Activated T-cell treated with anti-CD3 and anti-CD28 coated beads, Interleukin-2, amount 50 U/mL, for 72 hours (primary cell): Measurements from ENCODE around the gene CTF1. TPM values are rescaled to one million over a fixed set of nuclear protein-coding genes. Genes with fewer than 3 reads are reported as not detected.

ENCODE experiments used
- ATAC-seq, 2 donors: fragments of 150-1000 bp; cut with Tn5 transposase; replicated peaks in 1 of 2; 2 replicates each; pipeline ENCODE4 v1.10.0; 2021; ENCODE audit warnings: moderate library complexity in 2 of 2, mild to moderate bottlenecking in 1 of 2
- DNase-seq, 2 donors: peaks; one replicate each; pipeline ENCODE4 v3.0.0; 2021 to 2022; ENCODE audit warnings: mixed read lengths in 1 of 2
- H3K27ac Mint-ChIP-seq: one replicate; pipeline ENCODE4 v1.8.0; 2022; ENCODE audit warnings: mild to moderate bottlenecking, moderate library complexity, mixed read lengths
- H3K27me3 Mint-ChIP-seq: one replicate; pipeline ENCODE4 v1.8.0; 2022; ENCODE audit warnings: low read depth, mixed read lengths
- H3K36me3 Mint-ChIP-seq, 2 donors: one replicate each; pipeline ENCODE4 v1.8.0; 2022; ENCODE audit warnings: mixed read lengths in 2 of 2, mild to moderate bottlenecking in 1 of 2; ENCODE audit not compliant: insufficient read depth in 2 of 2
- H3K4me1 Mint-ChIP-seq: one replicate; pipeline ENCODE4 v1.8.0; 2022; ENCODE audit warnings: low read depth, mixed read lengths
- H3K4me3 Mint-ChIP-seq, 2 donors: one replicate each; pipeline ENCODE4 v1.8.0; 2022; ENCODE audit warnings: mild to moderate bottlenecking in 2 of 2, mixed read lengths in 2 of 2, moderate library complexity in 2 of 2
- H3K9me3 Mint-ChIP-seq, 2 donors: one replicate each; pipeline ENCODE4 v1.8.0; 2022; ENCODE audit warnings: mixed read lengths in 2 of 2
- total RNA-seq, 2 donors: library from RNA; stranded (reverse); gene quantifications; one replicate each; pipeline ENCODE4 v1.2.3, GENCODE V29; 2022

Gene CTF1
- total RNA-seq, 2 donors from 2014 or later = 0.25 to 0.72 TPM

- no peaks in the 10 kb centered on the region for H3K9me3 Mint-ChIP-seq
- peaks cover 4 to 17% of the 10 kb centered on the region in 2 donors for H3K36me3 Mint-ChIP-seq
- peak overlapping the region; percentile 90 to 93 for H3K4me3 Mint-ChIP-seq
- H3K27ac Mint-ChIP-seq = peak overlapping the region; percentile 40
- ATAC-seq (no peak), DNase-seq (no peak)
- no peaks in the 10 kb centered on the region for H3K27me3 Mint-ChIP-seq
- peaks cover 51% of the 10 kb centered on the region for H3K4me1 Mint-ChIP-seq
Observed at GRCh38 chr16:30892670-30893416, 3.6 kb upstream of the CTF1 start.

DNA sequence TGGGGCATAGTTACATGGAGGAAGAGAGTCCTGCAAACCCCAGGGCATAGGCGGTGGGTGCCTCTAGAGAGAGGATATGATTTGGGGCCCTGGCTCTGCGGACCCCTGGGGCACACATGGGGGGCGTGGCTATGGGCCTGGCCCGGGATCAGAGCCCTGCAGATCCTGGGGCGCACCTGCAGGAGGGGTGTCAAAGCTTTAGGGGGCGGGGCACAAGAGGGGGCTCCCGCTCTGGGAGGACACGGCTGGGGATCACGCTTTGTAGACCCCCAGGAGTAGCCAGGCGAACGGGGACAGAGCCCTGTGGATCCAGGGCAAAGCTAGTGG is 3.0 kb upstream of the CTF1 start:
- H3K27ac Mint-ChIP-seq = peak overlapping the region; percentile 40
- no peaks in the 10 kb centered on the region for H3K9me3 Mint-ChIP-seq
- peak; percentile 3 to 11 for ATAC-seq
- H3K4me3 Mint-ChIP-seq = peak overlapping the region; percentile 90 to 93
- peak; percentile 28 to 31 for DNase-seq
- H3K27me3 Mint-ChIP-seq = no peaks in the 10 kb centered on the region
- H3K36me3 Mint-ChIP-seq = peaks cover 4 to 17% of the 10 kb centered on the region in 2 donors
- peaks cover 51% of the 10 kb centered on the region for H3K4me1 Mint-ChIP-seq

- Mint-ChIP-seq H3K9me3 (no peaks in the 10 kb centered on the region), H3K27me3 (no peaks in the 10 kb centered on the region), H3K36me3 (peaks cover 4 to 12% of the 10 kb centered on the region in 2 donors), H3K27ac (peak within 1 kb of the TSS; percentile 49), H3K4me1 (peaks cover 51% of the 10 kb centered on the region), H3K4me3 (peak within 1 kb of the TSS; percentile 90 to 93)
- DNase-seq = peak; percentile 93 to 94
- peak; percentile 87 for ATAC-seq
Observed at GRCh38 chr16:30893744-30894539, 2.5 kb upstream of the CTF1 start, which contains the start of gene BCL7C. TSS of gene BCL7C (minus strand) at chr16:30894077. CDS start at chr16:30893944, 133 bp downstream.

GRCh38 chr16:30894540-30895368 is 1.7 kb upstream of the CTF1 start:
- peak overlapping the region; percentile 77 to 82 for H3K4me3 Mint-ChIP-seq
- peak overlapping the region; percentile 49 for H3K27ac Mint-ChIP-seq
- DNase-seq (no peak), ATAC-seq (no peak)
- H3K27me3 Mint-ChIP-seq = no peaks in the 10 kb centered on the region
- no peaks in the 10 kb centered on the region for H3K9me3 Mint-ChIP-seq
- peaks cover 4 to 10% of the 10 kb centered on the region in 2 donors for H3K36me3 Mint-ChIP-seq
- peaks cover 51% of the 10 kb centered on the region for H3K4me1 Mint-ChIP-seq

DNA sequence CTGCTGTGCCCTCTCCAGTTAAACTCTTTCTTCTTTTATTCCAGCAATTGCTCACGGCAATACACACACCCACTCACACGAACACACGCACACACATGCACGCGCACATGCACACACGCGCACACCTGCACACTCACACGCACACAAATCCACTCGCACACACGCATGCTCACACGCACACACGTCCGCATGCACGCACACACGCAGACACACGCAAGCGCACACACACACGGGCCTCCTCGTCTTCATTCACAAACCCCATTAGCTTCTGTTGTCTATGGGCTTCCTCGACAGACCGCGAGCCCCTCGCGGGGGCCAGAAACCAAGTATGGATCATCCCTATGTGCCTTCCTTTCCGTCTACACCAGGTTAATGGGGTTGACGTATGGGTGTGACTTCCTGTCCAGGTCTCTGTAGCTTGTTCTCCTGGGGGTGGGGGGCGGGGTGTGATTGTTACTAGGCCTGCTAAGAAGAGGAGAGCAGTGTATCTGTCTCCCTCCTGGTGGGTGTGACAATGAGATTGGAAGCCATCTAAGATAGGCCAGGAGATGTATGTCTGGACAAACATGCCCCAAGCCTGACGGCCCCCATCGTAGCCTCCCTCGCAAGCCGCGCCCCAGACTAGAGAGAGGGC is 670 bp upstream of the CTF1 start:
- Mint-ChIP-seq H3K9me3 (no peaks in the 10 kb centered on the region), H3K36me3 (peaks cover 3 to 5% of the 10 kb centered on the region in 2 donors), H3K27ac (no peak overlapping the region), H3K4me3 (peak overlapping the region in 1 of 2 donors; percentile 85), H3K4me1 (peaks cover 55% of the 10 kb centered on the region), H3K27me3 (no peaks in the 10 kb centered on the region)
- ATAC-seq (no peak), DNase-seq (no peak)

DNA sequence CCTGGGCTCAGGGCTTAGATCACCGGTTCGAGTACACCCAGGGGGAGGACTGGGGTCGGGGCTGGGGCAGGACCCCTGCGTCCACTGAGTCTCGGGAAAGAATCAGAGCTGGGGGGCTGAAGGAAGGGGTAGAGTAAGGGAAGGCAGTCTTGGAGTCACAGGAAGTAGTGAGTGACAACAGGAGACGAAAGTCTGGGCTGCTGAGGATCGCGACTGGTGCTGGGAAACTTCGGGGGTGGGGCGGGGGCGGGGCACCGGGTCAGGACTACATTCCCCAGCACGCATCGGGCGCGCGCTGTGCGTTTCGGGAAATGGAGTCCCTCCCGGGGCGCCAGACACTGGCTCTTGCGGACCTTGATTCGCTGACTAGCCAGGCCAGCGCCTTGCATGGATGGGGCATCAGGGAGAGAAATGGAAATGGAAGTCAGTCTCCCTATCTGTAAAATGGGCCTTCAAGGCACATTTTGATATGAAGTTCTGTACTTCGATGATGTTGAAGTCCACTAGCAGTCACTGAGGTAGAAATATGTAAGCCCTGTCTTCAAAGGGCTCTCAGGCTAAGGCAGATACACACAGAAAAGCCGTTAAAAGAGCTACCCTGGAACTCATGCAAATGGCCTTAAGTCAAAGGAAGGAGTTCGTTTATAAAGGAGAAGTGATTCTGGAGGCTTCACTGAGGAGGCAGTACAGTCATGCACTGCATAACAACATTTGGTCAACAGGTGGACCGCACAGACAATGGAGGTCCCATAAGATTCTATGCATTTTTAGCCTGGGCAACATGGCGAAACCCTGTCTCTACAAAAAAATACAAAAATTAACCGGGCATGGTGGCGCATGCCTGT is 697 bp downstream of the CTF1 start:
- H3K9me3 Mint-ChIP-seq = no peaks in the 10 kb centered on the region
- H3K4me1 Mint-ChIP-seq = peaks cover 55% of the 10 kb centered on the region
- DNase-seq = peak; percentile 86 to 88
- peak; percentile 57 to 64 for ATAC-seq
- peaks cover 0 to 1% of the 10 kb centered on the region in 2 donors for H3K36me3 Mint-ChIP-seq
- H3K27me3 Mint-ChIP-seq = no peaks in the 10 kb centered on the region
- H3K4me3 Mint-ChIP-seq = peak overlapping the region; percentile 75 to 85
- peak overlapping the region; percentile 54 for H3K27ac Mint-ChIP-seq

GRCh38 chr16:30899794-30900193 is 3.4 kb downstream of the CTF1 start:
- Mint-ChIP-seq H3K4me1 (peaks cover 56% of the 10 kb centered on the region), H3K4me3 (no peak overlapping the region), H3K36me3 (peaks cover 3% of the 10 kb centered on the region in 2 donors), H3K27ac (no peak overlapping the region), H3K9me3 (peaks cover 3% of the 10 kb centered on the region in 2 donors), H3K27me3 (no peaks in the 10 kb centered on the region)
- DNase-seq (no peak), ATAC-seq (no peak)

- no peak for ATAC-seq
- DNase-seq = no peak
- H3K27me3 Mint-ChIP-seq = no peaks in the 10 kb centered on the region
- no peak overlapping the region for H3K4me3 Mint-ChIP-seq
- H3K27ac Mint-ChIP-seq = peak overlapping the region; percentile 80
- peaks cover 55% of the 10 kb centered on the region for H3K4me1 Mint-ChIP-seq
- H3K9me3 Mint-ChIP-seq = peaks cover 3% of the 10 kb centered on the region in 2 donors
- peaks cover 3% of the 10 kb centered on the region in 2 donors for H3K36me3 Mint-ChIP-seq
Observed at GRCh38 chr16:30900588-30900987, 4.2 kb downstream of the CTF1 start.

GRCh38 chr16:30901201-30902028 is 5.0 kb downstream of the CTF1 start:
- peaks cover 47% of the 10 kb centered on the region for H3K4me1 Mint-ChIP-seq
- ATAC-seq = no peak
- DNase-seq = peak in 1 of 2 donors; percentile 13

DNA sequence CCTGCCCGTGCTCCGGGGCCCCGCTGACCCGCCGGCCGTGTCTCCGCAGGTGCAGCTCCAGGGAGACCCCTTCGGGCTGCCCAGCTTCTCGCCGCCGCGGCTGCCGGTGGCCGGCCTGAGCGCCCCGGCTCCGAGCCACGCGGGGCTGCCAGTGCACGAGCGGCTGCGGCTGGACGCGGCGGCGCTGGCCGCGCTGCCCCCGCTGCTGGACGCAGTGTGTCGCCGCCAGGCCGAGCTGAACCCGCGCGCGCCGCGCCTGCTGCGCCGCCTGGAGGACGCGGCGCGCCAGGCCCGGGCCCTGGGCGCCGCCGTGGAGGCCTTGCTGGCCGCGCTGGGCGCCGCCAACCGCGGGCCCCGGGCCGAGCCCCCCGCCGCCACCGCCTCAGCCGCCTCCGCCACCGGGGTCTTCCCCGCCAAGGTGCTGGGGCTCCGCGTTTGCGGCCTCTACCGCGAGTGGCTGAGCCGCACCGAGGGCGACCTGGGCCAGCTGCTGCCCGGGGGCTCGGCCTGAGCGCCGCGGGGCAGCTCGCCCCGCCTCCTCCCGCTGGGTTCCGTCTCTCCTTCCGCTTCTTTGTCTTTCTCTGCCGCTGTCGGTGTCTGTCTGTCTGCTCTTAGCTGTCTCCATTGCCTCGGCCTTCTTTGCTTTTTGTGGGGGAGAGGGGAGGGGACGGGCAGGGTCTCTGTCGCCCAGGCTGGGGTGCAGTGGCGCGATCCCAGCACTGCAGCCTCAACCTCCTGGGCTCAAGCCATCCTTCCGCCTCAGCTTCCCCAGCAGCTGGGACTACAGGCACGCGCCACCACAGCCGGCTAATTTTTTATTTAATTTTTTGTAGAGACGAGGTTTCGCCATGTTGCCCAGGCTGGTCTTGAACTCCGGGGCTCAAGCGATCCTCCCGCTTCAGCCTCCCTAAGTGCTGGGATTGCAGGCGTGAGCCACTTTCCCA is 5.9 kb downstream of the CTF1 start:
- ATAC-seq (peak; percentile 92 to 95), DNase-seq (peak; percentile 66 to 82)
- H3K9me3 Mint-ChIP-seq = peaks cover 3% of the 10 kb centered on the region in 2 donors
- peak overlapping the region; percentile 94 to 99 for H3K4me3 Mint-ChIP-seq
- no peaks in the 10 kb centered on the region for H3K27me3 Mint-ChIP-seq
- peaks cover 3% of the 10 kb centered on the region in 2 donors for H3K36me3 Mint-ChIP-seq
- H3K27ac Mint-ChIP-seq = peak overlapping the region; percentile 88
- peaks cover 40% of the 10 kb centered on the region for H3K4me1 Mint-ChIP-seq

More at GRCh38 chr16:30901201-30902028, 5.0 kb downstream of the CTF1 start:
- peaks cover 3% of the 10 kb centered on the region in 2 donors for H3K36me3 Mint-ChIP-seq
- peak overlapping the region; percentile 16 for H3K27ac Mint-ChIP-seq
- no peaks in the 10 kb centered on the region for H3K27me3 Mint-ChIP-seq
- peaks cover 3% of the 10 kb centered on the region in 2 donors for H3K9me3 Mint-ChIP-seq
- H3K4me3 Mint-ChIP-seq = peak overlapping the region; percentile 72 to 74
